ENCODE measurements around the gene LINGO4. TPM values are rescaled to one million over a fixed set of nuclear protein-coding genes. Genes with fewer than 3 reads are reported as not detected.
A peak's percentile ranks its signal among the peaks of the same experiment; 100 is the strongest.

Gene LINGO4
- total RNA-seq, 1 donor from 2014 or later, result not detected

DNA sequence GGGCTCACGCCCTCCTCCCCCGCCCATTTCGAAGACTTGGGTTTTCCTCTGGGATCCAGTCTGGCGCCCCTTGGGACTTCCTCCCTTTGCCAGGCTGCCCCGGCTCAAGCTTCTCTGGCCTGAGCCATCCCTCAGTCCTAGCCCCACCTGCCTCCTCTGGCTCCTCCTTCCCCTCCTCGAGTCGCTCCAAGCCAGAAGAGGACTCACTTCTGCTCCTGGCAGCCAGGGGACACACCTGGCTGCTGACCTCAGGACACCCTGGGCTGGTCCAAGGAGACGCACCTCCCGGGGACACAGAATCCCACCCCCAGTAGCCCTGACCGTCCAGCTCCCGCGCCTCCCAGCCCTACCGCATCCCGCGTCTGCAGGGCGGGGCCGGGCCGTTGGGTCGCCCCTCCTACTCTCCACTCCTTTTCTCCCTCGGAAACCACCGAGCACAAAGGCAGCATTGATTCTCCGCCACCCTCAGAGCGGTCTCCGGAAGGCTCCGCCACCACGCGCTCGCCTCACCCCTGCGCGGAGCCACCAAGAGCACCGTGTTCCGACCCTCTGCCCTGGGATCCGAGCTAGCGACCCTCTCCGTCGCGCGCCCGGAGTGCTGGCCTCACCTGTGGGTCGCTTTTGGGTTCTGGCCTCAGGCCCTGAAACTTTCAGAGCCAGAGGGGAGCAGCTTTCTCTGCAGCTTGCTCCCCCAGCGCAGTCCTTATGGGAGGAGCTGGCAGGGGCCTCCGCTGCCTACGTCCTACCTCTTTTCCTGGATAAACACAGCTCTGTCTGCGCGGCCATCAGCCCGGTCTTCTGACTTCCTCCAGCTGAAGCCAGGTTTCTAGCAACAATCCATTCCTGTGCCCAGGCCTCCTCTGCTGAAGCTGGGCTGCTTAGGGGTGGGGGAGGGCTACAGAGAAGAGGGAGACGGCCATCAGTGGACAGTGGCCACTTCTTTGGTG lies 34.5 kb upstream of the LINGO4 start, which contains the start of gene C2CD4D:
Gene C2CD4D (minus strand): TSS at position 364 of the 947 bp plus-strand sequence. CDS start 831 bp downstream, outside the sequence.
- TF ChIP-seq CTCF (conservative IDR thresholded peaks at IDR 0.05; ENCODE audit: low read depth, low read length), result no peak
- peak within 1 kb of the TSS; percentile 48 for H3K4me3 ChIP-seq (ENCODE audit: low read depth, low read length)
- no peak for DNase-seq (ENCODE audit: low read depth)

DNA sequence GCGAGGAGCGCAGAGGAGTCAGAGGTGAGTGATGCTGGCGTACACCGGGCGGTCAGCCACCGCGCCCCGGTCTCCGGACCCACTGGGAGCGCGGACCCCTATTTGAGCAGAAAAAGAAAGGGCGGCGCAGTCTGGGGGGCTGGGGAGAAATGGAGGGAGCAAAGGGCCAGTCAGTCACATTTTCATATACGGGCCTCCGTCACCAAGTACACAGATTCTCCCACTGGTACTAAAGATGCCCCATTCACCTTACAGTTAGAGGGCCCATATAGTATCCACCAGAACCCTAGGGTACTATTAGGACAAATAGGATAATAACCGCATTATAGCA lies 33.8 kb upstream of the LINGO4 start:
- no peak for TF ChIP-seq CTCF (conservative IDR thresholded peaks at IDR 0.05; ENCODE audit: low read depth, low read length)
- no peak for DNase-seq (ENCODE audit: low read depth)
- peak overlapping the region; percentile 48 for H3K4me3 ChIP-seq (ENCODE audit: low read depth, low read length)

- TF ChIP-seq CTCF (conservative IDR thresholded peaks at IDR 0.05; ENCODE audit: low read depth, low read length), result no peak
- H3K4me3 ChIP-seq (ENCODE audit: low read depth, low read length), result peak overlapping the region; percentile 48
- no peak for DNase-seq (ENCODE audit: low read depth)
Observed at GRCh38 chr1:151838222-151839081, 33.2 kb upstream of the LINGO4 start.

DNA sequence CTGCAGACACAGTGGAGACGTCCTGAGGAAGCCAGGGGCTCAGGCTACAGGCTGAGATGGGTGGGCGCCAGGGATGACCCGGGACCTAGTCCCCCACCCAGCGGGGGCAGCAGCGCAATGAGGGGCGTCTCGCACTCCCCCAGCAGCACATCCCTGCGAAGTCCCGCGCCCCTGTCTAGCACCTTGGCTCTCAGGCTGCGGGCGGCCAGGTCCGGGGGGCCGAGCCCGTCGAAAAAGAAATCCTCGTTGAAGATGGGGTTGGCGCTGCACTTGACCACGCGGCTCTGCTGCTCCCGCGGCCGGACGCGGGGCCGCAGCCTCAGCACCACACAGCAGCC lies 32.6 kb upstream of the LINGO4 start:
- H3K4me3 ChIP-seq (ENCODE audit: low read depth, low read length), result no peak overlapping the region
- TF ChIP-seq CTCF (conservative IDR thresholded peaks at IDR 0.05; ENCODE audit: low read depth, low read length), result no peak
- DNase-seq (ENCODE audit: low read depth), result no peak

GRCh38 chr1:151837197-151837596 lies 32.0 kb upstream of the LINGO4 start:
- DNase-seq (ENCODE audit: low read depth), result no peak
- H3K4me3 ChIP-seq (ENCODE audit: low read depth, low read length), result no peak overlapping the region
- TF ChIP-seq CTCF (conservative IDR thresholded peaks at IDR 0.05; ENCODE audit: low read depth, low read length), result no peak

- no peak for TF ChIP-seq CTCF (conservative IDR thresholded peaks at IDR 0.05; ENCODE audit: low read depth, low read length)
- H3K4me3 ChIP-seq (ENCODE audit: low read depth, low read length), result no peak overlapping the region
- DNase-seq (ENCODE audit: low read depth), result no peak
Observed at GRCh38 chr1:151835596-151835995, 30.4 kb upstream of the LINGO4 start.
